HG02571 (cell line): ENCODE measurements around the gene SCGB1D4.
A peak's percentile ranks its signal among the peaks of the same experiment; 100 is the strongest.
"Not testable (repeated sequence)": the region's sequence is repeated elsewhere in the genome, so short reads cannot be mapped to it uniquely, and the experiment has no call there.

ENCODE experiments used
- ATAC-seq: cut with Tn5 transposase; IDR thresholded peaks from one replicate; pipeline ENCODE4 v1.9.1; 2021; ENCODE audit warnings: mild to moderate bottlenecking, moderate library complexity; ENCODE audit not compliant: unreplicated experiment

SCGB1D4 gene

GRCh38 chr11:62298975-62299374 lies at the start of gene SCGB1D4:
Gene SCGB1D4 (minus strand): TSS chr11:62299075. CDS start chr11:62299010, 65 bp downstream.
- ATAC-seq = no peak

- no peak for ATAC-seq
Measured at GRCh38 chr11:62345861-62346260, 47.0 kb upstream of the SCGB1D4 start.

DNA sequence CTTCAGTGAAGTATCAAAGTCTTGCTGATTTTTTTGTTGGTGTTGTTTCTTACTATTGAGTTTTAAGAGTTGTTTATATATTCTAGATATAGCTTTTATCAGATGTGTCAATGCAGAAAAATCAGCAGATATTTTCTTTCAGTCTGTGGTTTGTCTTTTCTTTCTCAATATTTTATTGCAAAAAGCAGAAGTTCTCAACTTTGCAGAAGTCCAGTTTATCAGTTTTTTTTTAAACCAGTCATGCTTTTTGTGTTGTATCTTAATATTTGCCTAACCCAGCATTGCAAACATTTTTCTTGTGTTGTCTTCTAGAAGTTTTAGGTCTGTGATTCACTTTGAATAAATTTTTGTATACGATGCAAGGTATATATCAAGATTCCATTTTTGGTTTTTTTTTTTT lies 45.3 kb upstream of the SCGB1D4 start:
- no peak for ATAC-seq

DNA sequence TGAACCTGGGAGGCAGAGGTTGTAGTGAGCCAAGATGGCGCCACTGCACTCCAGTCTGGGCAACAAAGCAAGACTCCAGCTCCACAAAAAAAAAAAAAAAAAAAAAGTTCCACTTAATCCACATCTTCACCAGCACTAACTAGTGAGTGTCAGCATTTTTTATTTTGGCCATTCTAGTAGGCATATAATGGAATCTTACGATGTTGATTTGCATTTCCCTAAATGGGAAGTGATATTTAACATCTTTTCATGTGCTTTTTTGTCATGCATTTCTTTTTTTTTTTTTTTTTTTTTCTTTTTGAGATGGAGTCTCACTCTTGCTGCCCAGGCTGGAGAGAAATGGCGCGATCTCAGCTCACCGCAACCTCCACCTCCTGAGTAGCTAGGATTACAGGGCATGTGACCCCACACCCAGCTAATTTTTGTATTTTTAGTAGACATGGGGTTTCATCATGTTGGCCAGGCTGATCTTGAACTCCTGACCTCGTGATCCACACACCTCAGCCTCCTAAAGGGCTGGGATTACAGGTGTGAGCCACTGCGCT lies 44.8 kb upstream of the SCGB1D4 start:
- not testable (repeated sequence) for ATAC-seq

DNA sequence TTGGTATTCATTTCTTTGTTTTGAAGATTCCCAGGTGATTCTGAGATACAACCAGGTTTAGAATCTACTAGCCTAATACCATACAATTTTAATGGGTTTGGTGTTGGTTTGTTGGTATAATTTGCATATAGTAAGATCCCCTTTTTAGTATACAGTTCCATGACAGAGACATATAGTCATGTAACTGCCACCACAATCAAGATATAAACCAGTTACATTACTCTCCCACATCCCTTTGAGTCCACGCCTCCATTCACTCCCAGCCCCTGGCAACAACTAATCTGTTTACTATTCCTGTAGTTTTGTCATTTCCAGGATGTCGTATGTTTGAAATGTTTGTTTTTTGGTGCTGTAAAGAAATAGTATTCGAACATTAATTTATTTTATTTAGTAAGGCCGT lies 42.7 kb upstream of the SCGB1D4 start:
- ATAC-seq = no peak

DNA sequence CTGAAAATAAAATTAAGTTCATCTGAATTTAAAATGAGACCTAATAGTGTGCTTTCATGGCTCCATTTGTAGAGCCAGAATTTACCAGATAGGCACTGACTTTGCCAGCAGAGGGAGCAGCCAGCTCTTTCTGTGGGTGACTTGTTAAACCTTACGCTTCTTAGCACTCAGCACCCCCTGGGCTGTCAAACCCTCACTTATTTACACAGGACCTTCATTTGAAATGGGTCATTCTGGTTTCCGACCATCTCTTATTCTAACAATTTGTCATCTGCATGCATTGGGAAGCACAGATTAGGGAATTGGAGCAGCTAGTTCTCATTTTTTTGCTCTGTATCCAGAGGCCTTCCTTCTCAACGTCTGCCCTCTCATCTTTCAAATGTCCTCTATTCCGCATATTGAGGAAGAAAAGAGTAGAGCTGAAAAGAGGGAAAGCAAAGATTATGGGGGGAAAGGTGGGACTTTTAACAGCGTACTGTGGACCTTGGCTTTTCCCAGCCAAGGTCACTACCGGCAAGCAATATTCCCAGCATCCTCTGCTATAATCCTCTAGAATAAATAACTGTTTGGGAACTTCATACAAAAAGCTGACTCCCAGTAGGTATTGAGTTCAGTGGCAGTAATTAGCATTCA lies 41.5 kb upstream of the SCGB1D4 start:
- ATAC-seq = no peak

DNA sequence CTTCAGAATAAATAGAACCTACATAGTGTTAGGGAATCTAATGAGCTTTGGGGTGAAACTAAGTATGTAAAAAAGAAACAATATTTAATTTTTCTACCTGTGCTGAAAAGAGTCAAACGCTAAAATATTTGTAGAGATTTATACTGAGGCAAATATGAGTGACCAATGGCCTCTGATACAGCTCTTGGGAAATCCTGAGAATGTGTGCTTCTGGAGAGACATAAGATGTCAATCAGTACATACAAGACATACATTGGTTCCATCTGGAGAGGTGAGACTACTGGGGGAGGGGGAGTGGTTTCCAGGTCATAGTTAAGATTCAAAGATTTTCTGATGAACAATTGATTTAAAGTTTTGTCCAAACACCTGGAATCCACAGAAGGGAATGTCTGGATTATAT lies 39.3 kb upstream of the SCGB1D4 start:
- ATAC-seq = no peak

DNA sequence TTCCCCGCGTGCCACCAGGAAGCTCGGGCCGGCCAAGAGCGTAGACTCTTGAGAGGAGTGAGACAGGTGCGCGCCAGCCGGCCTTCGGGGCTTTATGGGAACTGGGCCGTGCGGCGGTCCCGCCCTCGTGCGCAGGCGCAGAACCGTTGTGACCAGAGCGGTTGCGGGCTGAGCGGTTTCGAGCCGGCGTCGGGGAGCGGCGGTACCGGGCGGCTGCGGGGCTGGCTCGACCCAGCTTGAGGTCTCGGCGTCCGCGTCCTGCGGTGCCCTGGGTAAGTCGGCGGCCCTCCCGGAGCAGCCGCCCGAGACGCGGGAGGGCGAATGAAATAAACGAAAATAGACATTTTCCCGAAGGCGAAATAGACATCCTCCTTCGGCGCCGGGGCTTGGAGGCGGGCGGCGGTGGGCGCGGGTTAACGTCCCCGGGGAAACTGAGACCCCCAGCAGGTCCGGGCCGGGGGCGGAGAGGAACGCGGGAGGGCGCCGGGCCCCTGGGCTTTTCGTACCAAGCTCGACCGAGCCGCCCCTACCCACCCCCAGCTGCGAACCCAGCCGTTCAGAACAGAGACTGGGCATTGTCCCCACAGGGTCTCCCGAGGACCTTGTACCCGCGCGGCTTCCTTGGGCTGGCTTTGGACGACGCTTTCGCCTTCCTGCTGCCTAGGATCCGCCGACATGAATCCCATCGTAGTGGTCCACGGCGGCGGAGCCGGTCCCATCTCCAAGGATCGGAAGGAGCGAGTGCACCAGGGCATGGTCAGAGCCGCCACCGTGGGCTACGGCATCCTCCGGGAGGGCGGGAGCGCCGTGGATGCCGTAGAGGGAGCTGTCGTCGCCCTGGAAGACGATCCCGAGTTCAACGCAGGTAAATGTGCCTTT lies 38.7 kb upstream of the SCGB1D4 start, which contains the start of gene ASRGL1:
TSS of gene ASRGL1 (plus strand) at position 146 of the 879 bp plus-strand sequence. CDS start at position 676, 530 bp downstream.
- peak; percentile 77 for ATAC-seq

- not testable (repeated sequence) for ATAC-seq
Measured at GRCh38 chr11:62336949-62337302, 38.1 kb upstream of the SCGB1D4 start.

- no peak for ATAC-seq
Measured at GRCh38 chr11:62333768-62334167, 34.9 kb upstream of the SCGB1D4 start.

- not testable (repeated sequence) for ATAC-seq
Measured at GRCh38 chr11:62331264-62331663, 32.4 kb upstream of the SCGB1D4 start.

DNA sequence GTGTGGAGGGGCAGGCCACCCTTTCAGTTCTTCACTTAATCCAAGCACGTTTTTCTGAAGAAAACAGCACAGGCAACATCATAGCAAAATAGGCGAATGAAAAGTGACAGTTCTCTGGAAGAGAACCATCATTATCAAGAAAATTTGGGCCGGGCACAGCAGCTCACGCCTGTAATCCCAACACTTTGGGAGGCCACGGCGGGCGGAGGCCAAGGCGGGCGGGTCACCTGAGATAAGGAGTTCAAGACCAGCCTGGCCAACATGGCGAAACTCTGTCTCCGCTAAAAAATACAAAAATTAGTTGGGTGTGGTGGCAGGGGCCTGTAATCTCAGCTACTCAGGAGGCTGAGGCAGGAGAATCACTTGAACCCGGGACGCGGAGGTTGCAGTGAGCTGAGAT lies 28.7 kb upstream of the SCGB1D4 start:
- not testable (repeated sequence) for ATAC-seq

DNA sequence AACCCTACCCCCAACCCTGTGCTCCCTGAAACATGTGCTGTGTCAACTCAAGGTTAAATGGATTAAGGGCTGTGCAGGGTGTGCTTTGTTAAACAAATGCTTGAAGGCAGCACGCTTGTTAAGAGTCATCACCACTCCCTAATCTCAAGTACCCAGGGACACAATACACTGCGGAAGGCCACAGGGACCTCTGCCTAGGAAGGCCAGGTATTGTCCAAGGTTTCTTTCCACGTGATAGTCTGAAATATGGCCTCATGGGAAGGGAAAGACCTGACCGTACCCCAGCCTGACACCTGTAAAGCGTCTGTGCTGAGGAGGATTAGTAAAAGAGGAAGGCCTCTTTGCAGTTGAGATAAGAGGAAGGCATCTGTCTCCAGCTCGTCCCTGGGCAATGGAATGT lies 27.8 kb upstream of the SCGB1D4 start:
- ATAC-seq = not testable (repeated sequence)

DNA sequence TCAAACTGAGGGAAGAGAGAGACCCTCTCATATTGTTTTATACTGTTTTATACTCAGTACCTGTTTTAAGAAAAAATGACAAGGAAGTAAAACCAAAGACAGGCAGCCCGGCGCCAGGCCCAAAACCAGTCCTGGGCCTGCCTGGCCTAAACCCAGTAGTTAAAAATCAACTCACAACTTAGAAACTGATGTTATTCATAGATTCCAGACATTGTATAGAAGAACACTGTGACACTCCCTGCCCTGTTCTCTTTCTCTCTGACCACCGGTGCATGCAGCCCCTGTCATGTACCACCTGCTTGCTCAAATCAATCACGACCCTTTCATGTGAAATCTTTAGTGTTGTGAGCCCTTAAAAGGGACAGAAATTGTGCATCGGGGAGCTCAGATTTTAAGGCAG lies 26.9 kb upstream of the SCGB1D4 start:
- not testable (repeated sequence) for ATAC-seq

DNA sequence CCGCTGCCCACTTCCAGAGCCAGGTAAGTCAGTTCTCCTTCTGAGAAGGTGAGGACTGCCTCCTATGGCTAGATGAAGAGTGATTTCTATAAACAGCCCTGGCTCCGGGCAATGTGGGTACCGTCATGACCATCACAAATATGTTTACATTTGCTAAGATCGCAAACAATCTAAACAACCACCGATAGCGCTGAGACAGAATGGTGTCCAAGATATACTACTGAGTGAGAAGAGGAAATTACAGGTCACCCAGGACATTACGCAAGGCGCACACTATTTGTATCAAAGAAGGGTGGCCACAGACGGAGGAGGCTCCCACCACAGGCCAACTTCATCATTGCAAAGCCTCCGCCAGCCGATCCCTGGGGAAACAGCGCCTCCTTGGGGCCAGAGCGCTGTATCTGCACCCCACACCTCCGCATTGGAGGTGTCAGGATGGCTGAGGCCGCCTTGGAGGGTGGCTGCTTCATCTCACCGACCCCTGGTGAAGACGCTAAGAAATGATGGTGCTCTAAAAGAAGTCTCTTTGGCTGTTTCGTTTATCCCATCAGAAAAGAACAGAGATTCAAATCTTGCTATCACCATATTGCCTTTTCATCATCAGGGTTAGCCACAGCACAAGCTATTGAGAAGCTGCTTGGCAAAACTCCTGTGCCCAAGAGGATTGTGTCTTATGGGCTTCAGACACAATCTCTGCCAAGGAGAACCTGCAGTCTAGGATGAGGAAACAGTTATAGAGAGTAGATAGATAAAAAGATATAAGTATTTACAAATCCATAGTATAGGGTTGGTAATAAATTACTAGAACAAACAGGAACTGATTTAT lies 26.1 kb upstream of the SCGB1D4 start:
- no peak for ATAC-seq

- ATAC-seq = no peak
Measured at GRCh38 chr11:62322524-62322923, 23.6 kb upstream of the SCGB1D4 start.

GRCh38 chr11:62315431-62315830 lies 16.6 kb upstream of the SCGB1D4 start:
- ATAC-seq = no peak

- no peak for ATAC-seq
Measured at GRCh38 chr11:62309991-62310390, 11.1 kb upstream of the SCGB1D4 start.

DNA sequence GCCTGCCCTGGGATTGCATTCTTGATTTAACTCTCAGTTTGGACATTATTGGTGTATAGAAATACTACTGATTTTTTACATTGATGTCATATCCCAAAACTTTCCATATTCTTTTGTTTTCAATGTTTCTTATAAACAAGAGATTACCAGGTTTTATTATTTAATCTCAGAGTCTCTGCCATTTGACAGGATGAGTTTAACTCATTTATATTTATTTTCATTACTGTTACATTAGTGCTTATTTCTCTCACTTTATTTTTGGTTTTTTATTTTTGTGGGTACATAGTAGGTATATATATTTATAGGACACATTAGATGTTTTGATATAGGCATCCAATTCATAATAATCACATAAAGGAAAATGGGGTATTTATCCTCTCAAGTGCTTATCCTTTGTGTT lies 9.1 kb upstream of the SCGB1D4 start:
- ATAC-seq = no peak

- no peak for ATAC-seq
Measured at GRCh38 chr11:62306227-62306626, 7.4 kb upstream of the SCGB1D4 start.

GRCh38 chr11:62295504-62295903 lies 3.4 kb downstream of the SCGB1D4 start:
- no peak for ATAC-seq
